Astrocyte (in vitro differentiated cells and primary cell): Measurements from ENCODE around the gene HYI. TPM values are rescaled to one million over a fixed set of nuclear protein-coding genes. Genes with fewer than 3 reads are reported as not detected.
"Not testable (repeated sequence)": the region's sequence is repeated elsewhere in the genome, so short reads cannot be mapped to it uniquely, and the experiment has no call there.

ENCODE experiments used
- DNase-seq: peaks from one replicate; pipeline ENCODE4 v3.0.0-alpha.2; 2010; ENCODE audit warnings: low read depth
- FAIRE-seq: peaks from 2 replicates; lab custom pipeline; 2011; peaks lifted over from hg19 to GRCh38; lab: Jason Lieb, UNC
- H2AFZ ChIP-seq: 2 replicates; pipeline ENCODE4 v1.6.0; 2012; ENCODE audit warnings: low read depth, low read length, inconsistent platforms
- H3K27ac ChIP-seq: 2 replicates; pipeline ENCODE4 v1.5.1; 2011; ENCODE audit warnings: low read depth, low read length, inconsistent platforms
- H3K27me3 ChIP-seq: 2 replicates; pipeline ENCODE4 v1.6.0; 2011; ENCODE audit warnings: low read length, inconsistent platforms; ENCODE audit not compliant: insufficient read depth
- H3K36me3 ChIP-seq: 2 replicates; pipeline ENCODE4 v1.5.1; 2011; ENCODE audit warnings: low read length, inconsistent platforms; ENCODE audit not compliant: insufficient read depth
- H3K4me1 ChIP-seq: 2 replicates; pipeline ENCODE4 v1.5.1; 2011; ENCODE audit warnings: low read length, inconsistent platforms; ENCODE audit not compliant: insufficient read depth
- H3K4me2 ChIP-seq: 2 replicates; pipeline ENCODE4 v1.6.0; 2012; ENCODE audit warnings: low read length, inconsistent platforms
- H3K4me3 ChIP-seq: 2 replicates; pipeline ENCODE4 v1.5.1; 2011; ENCODE audit warnings: low read depth, mild to moderate bottlenecking, low read length, inconsistent platforms; ENCODE audit not compliant: insufficient read depth
- H3K79me2 ChIP-seq: 2 replicates; pipeline ENCODE4 v1.6.0; 2012; ENCODE audit warnings: mild to moderate bottlenecking, low read length, inconsistent platforms; ENCODE audit not compliant: insufficient read depth
- H3K9ac ChIP-seq: 2 replicates; pipeline ENCODE4 v1.6.0; 2012; ENCODE audit warnings: mild to moderate bottlenecking, low read length, inconsistent platforms
- H3K9me3 ChIP-seq: 2 replicates; pipeline ENCODE4 v1.5.1; 2012; ENCODE audit warnings: low read depth, mild to moderate bottlenecking, low read length, inconsistent platforms; ENCODE audit not compliant: insufficient read depth
- H4K20me1 ChIP-seq: 2 replicates; pipeline ENCODE4 v1.6.0; 2012; ENCODE audit warnings: low read length, inconsistent platforms; ENCODE audit not compliant: insufficient read depth
- H3K27ac Mint-ChIP-seq: one replicate; pipeline ENCODE4 v1.8.0; 2021; ENCODE audit warnings: mild to moderate bottlenecking, mixed read lengths; ENCODE audit not compliant: unreplicated experiment
- H3K27me3 Mint-ChIP-seq: one replicate; pipeline ENCODE4 v1.8.0; 2021; ENCODE audit warnings: low read depth, mixed read lengths; ENCODE audit not compliant: unreplicated experiment
- H3K36me3 Mint-ChIP-seq: one replicate; pipeline ENCODE4 v1.8.0; 2021; ENCODE audit warnings: low read depth, mixed read lengths; ENCODE audit not compliant: unreplicated experiment
- H3K4me1 Mint-ChIP-seq: one replicate; pipeline ENCODE4 v1.8.0; 2021; ENCODE audit warnings: low read depth, mixed read lengths; ENCODE audit not compliant: unreplicated experiment
- H3K4me3 Mint-ChIP-seq: one replicate; pipeline ENCODE4 v1.8.0; 2021; ENCODE audit warnings: mild to moderate bottlenecking, moderate library complexity, mixed read lengths; ENCODE audit not compliant: unreplicated experiment
- H3K9me3 Mint-ChIP-seq: one replicate; pipeline ENCODE4 v1.8.0; 2021; ENCODE audit warnings: mild to moderate bottlenecking, mixed read lengths; ENCODE audit not compliant: unreplicated experiment
- CTCF ChIP-seq: IDR thresholded peaks from 2 replicates; pipeline ENCODE4 v1.5.1; 2011; ENCODE audit warnings: low read depth, mild to moderate bottlenecking, inconsistent platforms, low read length, moderate library complexity; ENCODE audit not compliant: insufficient read depth
- EZH2 ChIP-seq: IDR thresholded peaks from 2 replicates; pipeline ENCODE4 v1.6.1; 2012; ENCODE audit warnings: mild to moderate bottlenecking, low read length, inconsistent platforms; ENCODE audit not compliant: insufficient read depth
- total RNA-seq: library from RNA; stranded (reverse); gene quantifications from 2 replicates; pipeline ENCODE4 v1.2.1, GENCODE V29; 2021

Gene HYI
- total RNA-seq, 1 donor from 2014 or later: 31.0 TPM

GRCh38 chr1:43418858-43419257 lies 34.9 kb downstream of the HYI start:
- Histone ChIP-seq H3K36me3 (peaks cover 55% of the 10 kb centered on the region), H3K27me3 (no peaks in the 10 kb centered on the region), H3K4me2 (no peak overlapping the region), H3K4me3 (no peak overlapping the region), H3K9ac (no peak overlapping the region), H3K79me2 (no peaks in the 10 kb centered on the region), H4K20me1 (peaks cover 13% of the 10 kb centered on the region), H2AFZ (no peak overlapping the region), H3K4me1 (no peaks in the 10 kb centered on the region), H3K27ac (no peak overlapping the region), H3K9me3 (no peaks in the 10 kb centered on the region)
- Mint-ChIP-seq H3K36me3 (peaks cover 29% of the 10 kb centered on the region), H3K4me3 (no peak overlapping the region), H3K27ac (no peak overlapping the region), H3K4me1 (no peaks in the 10 kb centered on the region), H3K27me3 (no peaks in the 10 kb centered on the region), H3K9me3 (no peaks in the 10 kb centered on the region)
- DNase-seq (no peak), FAIRE-seq (no peak)
- TF ChIP-seq CTCF: no peak
- TF ChIP-seq EZH2: no peak

- no peak for FAIRE-seq
- Mint-ChIP-seq H3K27me3 (no peaks in the 10 kb centered on the region), H3K4me3 (no peak overlapping the region), H3K27ac (no peak overlapping the region), H3K9me3 (no peaks in the 10 kb centered on the region), H3K4me1 (no peaks in the 10 kb centered on the region), H3K36me3 (peaks cover 19% of the 10 kb centered on the region)
- no peak for DNase-seq
- peaks cover 44% of the 10 kb centered on the region for H3K36me3 ChIP-seq
- no peaks in the 10 kb centered on the region for H3K79me2 ChIP-seq
- H2AFZ ChIP-seq: no peak overlapping the region
- TF ChIP-seq CTCF (no peak), EZH2 (no peak)
- H3K4me2 ChIP-seq: no peak overlapping the region
- H3K9me3 ChIP-seq: no peaks in the 10 kb centered on the region
- H3K4me3 ChIP-seq: no peak overlapping the region
- no peak overlapping the region for H3K27ac ChIP-seq
- H3K27me3 ChIP-seq: no peaks in the 10 kb centered on the region
- no peak overlapping the region for H3K9ac ChIP-seq
- H4K20me1 ChIP-seq: peaks cover 5% of the 10 kb centered on the region
- H3K4me1 ChIP-seq: no peaks in the 10 kb centered on the region
Measured at GRCh38 chr1:43415901-43416300, 37.8 kb downstream of the HYI start.

GRCh38 chr1:43414634-43415223 lies 39.0 kb downstream of the HYI start:
- Mint-ChIP-seq H3K4me3 (no peak overlapping the region), H3K27me3 (no peaks in the 10 kb centered on the region), H3K9me3 (peaks cover 3% of the 10 kb centered on the region), H3K36me3 (peaks cover 19% of the 10 kb centered on the region), H3K4me1 (no peaks in the 10 kb centered on the region), H3K27ac (no peak overlapping the region)
- no peaks in the 10 kb centered on the region for H3K27me3 ChIP-seq
- peaks cover 33% of the 10 kb centered on the region for H3K36me3 ChIP-seq
- no peak for FAIRE-seq
- H4K20me1 ChIP-seq: peaks cover 5% of the 10 kb centered on the region
- TF ChIP-seq EZH2: no peak
- peak; percentile 62 for TF ChIP-seq CTCF
- no peaks in the 10 kb centered on the region for H3K4me1 ChIP-seq
- no peak overlapping the region for H3K4me2 ChIP-seq
- no peak overlapping the region for H3K4me3 ChIP-seq
- no peak overlapping the region for H3K9ac ChIP-seq
- H3K79me2 ChIP-seq: no peaks in the 10 kb centered on the region
- no peaks in the 10 kb centered on the region for H3K9me3 ChIP-seq
- no peak overlapping the region for H3K27ac ChIP-seq
- H2AFZ ChIP-seq: no peak overlapping the region
- peak; percentile 12 for DNase-seq

- H3K36me3 Mint-ChIP-seq: peaks cover 20% of the 10 kb centered on the region
- H3K9ac ChIP-seq, H3K4me2 ChIP-seq, H3K4me1 Mint-ChIP-seq, H3K9me3 Mint-ChIP-seq, H3K4me3 Mint-ChIP-seq, H4K20me1 ChIP-seq, H2AFZ ChIP-seq, H3K27me3 ChIP-seq, H3K27ac Mint-ChIP-seq, H3K4me3 ChIP-seq, H3K79me2 ChIP-seq, H3K27ac ChIP-seq, DNase-seq, H3K9me3 ChIP-seq, H3K4me1 ChIP-seq, FAIRE-seq, H3K27me3 Mint-ChIP-seq: not testable (repeated sequence)
- peaks cover 26% of the 10 kb centered on the region for H3K36me3 ChIP-seq
Measured at GRCh38 chr1:43413426-43413825, 40.3 kb downstream of the HYI start.
